H1 (cell line): ENCODE results near the gene AKR1C2. TPM values are rescaled to one million over a fixed set of nuclear protein-coding genes. Genes with fewer than 3 reads are reported as not detected.
"Not testable (repeated sequence)": the region's sequence is repeated elsewhere in the genome, so short reads cannot be mapped to it uniquely, and the experiment has no call there.

Source experiments
- CTCF ChIA-PET: fragments of 300-600 bp; sonication (Branson Sonifier 250); formaldehyde crosslinking; loops from one replicate; lab custom pipeline; 2021; ENCODE audit not compliant: partially characterized antibody; lab: Charles Lee
- POLR2A ChIA-PET: fragments of 300-600 bp; sonication (Branson Sonifier 250); formaldehyde crosslinking; loops from one replicate; lab custom pipeline; 2021; ENCODE audit warnings: inconsistent platforms; ENCODE audit not compliant: partially characterized antibody; lab: Charles Lee
- DNase-seq, 2 experiments: peaks; one replicate each; pipeline versions ENCODE4 v3.0.0 to v3.0.0-alpha.2; 2010 to 2022; ENCODE audit warnings: low spot score in 2 of 2, low read depth in 1 of 2, mixed read lengths in 1 of 2
- FAIRE-seq: peaks from 2 replicates; lab custom pipeline; 2011; peaks lifted over from hg19 to GRCh38; lab: Jason Lieb, UNC
- H2AFZ ChIP-seq: 2 replicates; pipeline ENCODE4 v1.8.1; 2012; ENCODE audit warnings: low read length, inconsistent platforms
- H2AK5ac ChIP-seq: 2 replicates; pipeline ENCODE4 v1.6.1; 2013; ENCODE audit warnings: low read depth, low read length
- H2BK120ac ChIP-seq: replicated peaks from 2 replicates; pipeline ENCODE3; 2013; ENCODE audit warnings: low read depth, low read length, inconsistent platforms
- H2BK12ac ChIP-seq: 2 replicates; pipeline ENCODE4 v1.6.1; 2013; ENCODE audit warnings: low read depth, low read length
- H2BK15ac ChIP-seq: 2 replicates; pipeline ENCODE4 v1.6.1; 2013; ENCODE audit warnings: low read length
- H2BK20ac ChIP-seq: 2 replicates; pipeline ENCODE4 v1.6.1; 2013; ENCODE audit warnings: low read length
- H2BK5ac ChIP-seq: 2 replicates; pipeline ENCODE4 v1.6.1; 2013; ENCODE audit warnings: low read depth, low read length
- H3K14ac ChIP-seq: 2 replicates; pipeline ENCODE4 v1.6.1; 2013; ENCODE audit warnings: inconsistent platforms; ENCODE audit not compliant: insufficient read length
- H3K18ac ChIP-seq: 2 replicates; pipeline ENCODE4 v1.6.1; 2013; ENCODE audit warnings: low read length; ENCODE audit errors: extremely low read depth
- H3K23ac ChIP-seq: 2 replicates; pipeline ENCODE4 v1.6.1; 2013; ENCODE audit warnings: inconsistent platforms; ENCODE audit not compliant: insufficient read length
- H3K23me2 ChIP-seq: 2 replicates; pipeline ENCODE4 v1.6.1; 2013; ENCODE audit warnings: low read depth, low read length
- H3K27ac ChIP-seq: 2 replicates; pipeline ENCODE4 v1.6.1; 2011; ENCODE audit warnings: low read depth, low read length, inconsistent platforms
- H3K27me3 ChIP-seq, 4 experiments: replicated peaks in 1 of 4; 1 replicate in 1 of 4; 2 replicates in 3 of 4; pipeline versions ENCODE4 v1.6.1 to v1.8.1; 2011 to 2013; ENCODE audit warnings: low read length in 3 of 4, mild to moderate bottlenecking in 3 of 4, inconsistent platforms in 2 of 4, mixed read lengths in 2 of 4, moderate library complexity in 1 of 4; ENCODE audit not compliant: control insufficient read depth in 3 of 4, insufficient read depth in 3 of 4; ENCODE audit errors: extremely low read depth in 1 of 4
- H3K36me3 ChIP-seq, 4 experiments: 2 replicates each; pipeline versions ENCODE4 v1.6.1 to v1.8.1; 2011 to 2013; ENCODE audit warnings: mild to moderate bottlenecking in 4 of 4, low read length in 3 of 4, moderate library complexity in 2 of 4, control low read depth in 1 of 4, inconsistent platforms in 1 of 4; ENCODE audit not compliant: insufficient read depth in 4 of 4, control insufficient read depth in 2 of 4
- H3K4ac ChIP-seq: replicated peaks from 2 replicates; pipeline ENCODE3; 2013; ENCODE audit warnings: low read length, low read depth, mixed read lengths, inconsistent platforms; ENCODE audit not compliant: insufficient read length
- H3K4me1 ChIP-seq, 4 experiments: replicated peaks in 1 of 4; 1 replicate in 1 of 4; 2 replicates in 3 of 4; pipeline versions ENCODE4 v1.6.1 to v1.8.1; 2011 to 2013; ENCODE audit warnings: low read length in 3 of 4, inconsistent platforms in 2 of 4, mixed read lengths in 1 of 4; ENCODE audit not compliant: insufficient read depth in 4 of 4, control insufficient read depth in 3 of 4
- H3K4me2 ChIP-seq, 2 experiments: 2 replicates each; pipeline versions ENCODE4 v1.6.1 to v1.8.1; 2011 to 2013; ENCODE audit warnings: low read depth in 2 of 2, low read length in 2 of 2, control low read depth in 1 of 2, inconsistent platforms in 1 of 2, mild to moderate bottlenecking in 1 of 2; ENCODE audit not compliant: insufficient read depth in 1 of 2
- H3K4me3 ChIP-seq, 4 experiments: fragments of 200-600, 300-600 bp in 1 of 4; sonication (generic), shearing (Covaris generic), sonication (Bioruptor Twin) in 1 of 4; 2 replicates each; pipeline versions ENCODE4 v1.5.1 to v1.8.1; 2011 to 2016; ENCODE audit warnings: low read length in 4 of 4, low read depth in 3 of 4, control low read depth in 2 of 4, inconsistent platforms in 2 of 4, mild to moderate bottlenecking in 2 of 4, mixed read lengths in 1 of 4, moderate library complexity in 1 of 4; ENCODE audit not compliant: insufficient read depth in 2 of 4; ENCODE audit errors: extremely low read depth in 1 of 4
- H3K56ac ChIP-seq: replicated peaks from 2 replicates; pipeline ENCODE3; 2013; ENCODE audit warnings: low read depth, mild to moderate bottlenecking, mixed read lengths, low read length, inconsistent platforms; ENCODE audit not compliant: insufficient read length
- H3K79me1 ChIP-seq: 2 replicates; pipeline ENCODE4 v1.6.1; 2013; ENCODE audit warnings: low read depth, low read length, control low read depth
- H3K79me2 ChIP-seq, 2 experiments: 2 replicates each; pipeline versions ENCODE4 v1.6.1 to v1.8.1; 2012 to 2013; ENCODE audit warnings: low read length in 2 of 2, mild to moderate bottlenecking in 2 of 2, inconsistent platforms in 1 of 2; ENCODE audit not compliant: insufficient read depth in 2 of 2, control insufficient read depth in 1 of 2
- H3K9ac ChIP-seq, 4 experiments: replicated peaks in 1 of 4; 1 replicate in 1 of 4; 2 replicates in 3 of 4; pipeline versions ENCODE4 v1.6.1 to v1.8.1; 2011 to 2013; ENCODE audit warnings: low read depth in 3 of 4, low read length in 3 of 4, control low read depth in 2 of 4, mild to moderate bottlenecking in 2 of 4, moderate library complexity in 2 of 4, inconsistent platforms in 1 of 4; ENCODE audit errors: extremely low read depth in 1 of 4
- H3K9me3 ChIP-seq, 2 experiments: 2 replicates each; pipeline versions ENCODE4 v1.6.1 to v1.8.1; 2012 to 2013; ENCODE audit warnings: mild to moderate bottlenecking in 2 of 2, moderate library complexity in 2 of 2, control low read depth in 1 of 2, inconsistent platforms in 1 of 2, low read depth in 1 of 2, low read length in 1 of 2, mixed read lengths in 1 of 2; ENCODE audit not compliant: insufficient read depth in 2 of 2
- H4K20me1 ChIP-seq, 2 experiments: replicated peaks in 1 of 2; 2 replicates each; pipeline versions ENCODE3 to v1.8.1; 2011 to 2013; ENCODE audit warnings: inconsistent platforms in 2 of 2, low read length in 2 of 2, mild to moderate bottlenecking in 1 of 2; ENCODE audit not compliant: insufficient read depth in 2 of 2, control insufficient read depth in 1 of 2
- H4K5ac ChIP-seq: 2 replicates; pipeline ENCODE4 v1.6.1; 2013; ENCODE audit warnings: low read length, low read depth, mixed read lengths, inconsistent platforms; ENCODE audit not compliant: insufficient read length
- H4K8ac ChIP-seq: 2 replicates; pipeline ENCODE4 v1.8.0; 2013; ENCODE audit warnings: mild to moderate bottlenecking, moderate library complexity, low read length, inconsistent platforms; ENCODE audit not compliant: insufficient read depth; ENCODE audit errors: extremely low read depth
- H4K91ac ChIP-seq: replicated peaks from 2 replicates; pipeline ENCODE3; 2013; ENCODE audit warnings: low read length, mixed read lengths, inconsistent platforms; ENCODE audit not compliant: insufficient read length
- WGBS, 2 experiments: shearing (Covaris generic) in 1 of 2; methylation state at CpG; one replicate each; pipeline versions ENCODE4 v1.1.6 to v1.1.7; 2013 to 2015; ENCODE audit warnings: low lambda C conversion rate in 2 of 2, mixed read lengths in 2 of 2, inconsistent platforms in 1 of 2, low coverage in 1 of 2, missing lambda C conversion rate in 1 of 2; ENCODE audit not compliant: insufficient replicate concordance in 2 of 2, insufficient coverage in 1 of 2, insufficient read length in 1 of 2; ENCODE audit errors: extremely low coverage in 1 of 2, missing lambda C conversion rate in 1 of 2; 5-methylcytosine and 5-hydroxymethylcytosine counted together
- polyA plus RNA-seq, 7 experiments: library from polyadenylated mRNA; depleted of rRNA in 3 of 7; stranded (reverse) in 5 of 7; unstranded in 2 of 7; fragments of >200 nt in 5 of 7; fragments of 200-250 nt in 2 of 7; gene quantifications; 1 replicate in 5 of 7; 2 replicates in 1 of 7; 4 replicates in 1 of 7; pipeline versions ENCODE4 v1.2.1 to v1.2.3, GENCODE V29; 2011 to 2013; ENCODE audit warnings: missing spikeins in 2 of 7, mixed read lengths in 2 of 7
- total RNA-seq: library from RNA; stranded (reverse); fragmentation: NEBNext Ultra II Directional; extraction: Animal tissue kit (Norgen Biotek cat#: 25700); gene quantifications from 2 replicates; pipeline ENCODE4 v1.2.1, GENCODE V29; 2021

The AKR1C2 gene
- total and polyA plus RNA-seq, 2 of the 8 experiments (the other 6 are each of a cell fraction or from before 2014, with no cell fraction given): 0.77 to 1.2 TPM

- H3K27ac ChIP-seq, H3K27me3 ChIP-seq, H3K23ac ChIP-seq, FAIRE-seq, H2BK12ac ChIP-seq, H2BK20ac ChIP-seq, H3K4me3 ChIP-seq, H4K91ac ChIP-seq, H3K4me1 ChIP-seq, H4K5ac ChIP-seq, H2BK15ac ChIP-seq, H3K18ac ChIP-seq, H4K20me1 ChIP-seq, DNase-seq, H2BK5ac ChIP-seq, H4K8ac ChIP-seq, H3K9ac ChIP-seq, H2BK120ac ChIP-seq, H3K23me2 ChIP-seq, H3K4me2 ChIP-seq, H3K36me3 ChIP-seq, H3K79me2 ChIP-seq, POLR2A ChIA-PET, H2AFZ ChIP-seq, H3K9me3 ChIP-seq, H2AK5ac ChIP-seq, H3K79me1 ChIP-seq, H3K14ac ChIP-seq, H3K56ac ChIP-seq, H3K4ac ChIP-seq: not testable (repeated sequence)
- CTCF ChIA-PET: interaction anchor here (1.7 kb wide), 1 partner anchor 14 kb away, joined by 5 read pairs; no protein-coding TSS in a partner anchor
- 93% methylated on average over 3 of the region's 3 CpGs; no CpG with 5 or more reads in 1 of the 2 experiments for WGBS, 2 experiments
Observed at GRCh38 chr10:4969289-4969688, 34.4 kb downstream of the AKR1C2 start.

DNA sequence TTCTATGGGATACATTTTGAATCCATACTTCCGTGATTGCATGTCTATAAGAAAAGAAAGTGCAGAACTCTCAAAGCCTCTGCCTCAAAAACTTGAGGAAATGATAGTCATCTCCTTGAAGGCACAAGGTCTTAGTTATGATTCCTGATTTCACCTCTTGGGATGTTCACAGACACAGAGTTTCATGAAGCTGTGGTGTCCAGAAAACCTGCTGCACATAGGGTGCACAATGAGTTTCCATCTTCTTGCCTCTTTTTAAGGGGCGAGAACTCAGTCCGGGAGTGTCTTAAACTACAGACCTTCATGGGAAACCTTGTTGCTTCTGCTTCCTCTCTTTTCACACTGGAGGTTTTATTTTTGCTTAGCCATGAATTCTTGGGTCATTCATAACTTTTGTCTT lies 36.5 kb downstream of the AKR1C2 start:
- H3K23me2 ChIP-seq, H3K4me2 ChIP-seq, H4K5ac ChIP-seq, CTCF ChIA-PET, H3K79me1 ChIP-seq, H2BK15ac ChIP-seq, DNase-seq, H4K91ac ChIP-seq, H3K27ac ChIP-seq, H2BK120ac ChIP-seq, H2AFZ ChIP-seq, H3K4me3 ChIP-seq, H2AK5ac ChIP-seq, FAIRE-seq, H2BK12ac ChIP-seq, H2BK20ac ChIP-seq, H3K56ac ChIP-seq, H3K4ac ChIP-seq, H3K9me3 ChIP-seq, H4K8ac ChIP-seq, POLR2A ChIA-PET, H3K9ac ChIP-seq, H3K4me1 ChIP-seq, H3K18ac ChIP-seq, H3K36me3 ChIP-seq, H4K20me1 ChIP-seq, H2BK5ac ChIP-seq, H3K79me2 ChIP-seq, H3K14ac ChIP-seq, H3K27me3 ChIP-seq, H3K23ac ChIP-seq: not testable (repeated sequence)
- WGBS, 2 experiments: 88% methylated on average over 3 of the region's 3 CpGs; no CpG with 5 or more reads in 1 of the 2 experiments
